GM21825 (cell line): ENCODE data around the gene FADD.
"Not testable (repeated sequence)": the region's sequence is repeated elsewhere in the genome, so short reads cannot be mapped to it uniquely, and the experiment has no call there.

Source experiments
- ATAC-seq: cut with Tn5 transposase; IDR thresholded peaks from one replicate; pipeline ENCODE4 v1.9.1; 2021; ENCODE audit warnings: mild to moderate bottlenecking, moderate library complexity; ENCODE audit not compliant: unreplicated experiment

FADD gene

GRCh38 chr11:70180906-70181305 is 22.2 kb upstream of the FADD start:
- ATAC-seq = no peak

- ATAC-seq = no peak
Measured at GRCh38 chr11:70182266-70182665, 20.8 kb upstream of the FADD start.

GRCh38 chr11:70183032-70183431 is 20.1 kb upstream of the FADD start:
- no peak for ATAC-seq

- no peak for ATAC-seq
Measured at GRCh38 chr11:70183483-70184176, 19.5 kb upstream of the FADD start.

GRCh38 chr11:70184396-70184795 is 18.7 kb upstream of the FADD start:
- no peak for ATAC-seq

- ATAC-seq = no peak
Measured at GRCh38 chr11:70185348-70186055, 17.6 kb upstream of the FADD start.

- ATAC-seq = no peak
Measured at GRCh38 chr11:70186420-70186819, 16.7 kb upstream of the FADD start.

- ATAC-seq = no peak
Measured at GRCh38 chr11:70186936-70187335, 16.2 kb upstream of the FADD start.

GRCh38 chr11:70187771-70188170 is 15.3 kb upstream of the FADD start:
- ATAC-seq = no peak

- ATAC-seq = no peak
Measured at GRCh38 chr11:70189622-70190021, 13.5 kb upstream of the FADD start.

- no peak for ATAC-seq
Measured at GRCh38 chr11:70191495-70192140, 11.5 kb upstream of the FADD start.

GRCh38 chr11:70192666-70193410 is 10.3 kb upstream of the FADD start:
- ATAC-seq = no peak

- no peak for ATAC-seq
Measured at GRCh38 chr11:70193411-70194292, 9.4 kb upstream of the FADD start.

GRCh38 chr11:70194792-70195791 is 8.0 kb upstream of the FADD start:
- no peak for ATAC-seq

GRCh38 chr11:70200212-70200844 is 2.8 kb upstream of the FADD start:
- ATAC-seq = no peak

GRCh38 chr11:70201047-70201446 is 2.0 kb upstream of the FADD start:
- not testable (repeated sequence) for ATAC-seq

- ATAC-seq = no peak
Measured at GRCh38 chr11:70201882-70202861, 924 bp upstream of the FADD start.
